Activated CD8-positive, alpha-beta T cell treated with anti-CD3 and anti-CD28 coated beads for 36 hours (primary cell): ENCODE results near the gene PLEKHJ1. TPM values are rescaled to one million over a fixed set of nuclear protein-coding genes. Genes with fewer than 3 reads are reported as not detected.

ENCODE experiments used
- ATAC-seq: fragments of 200-7000 bp; cut with Tn5 transposase; one replicate; pipeline ENCODE4 v1.10.0; 2021; ENCODE audit warnings: mild to moderate bottlenecking, moderate library complexity
- CTCF ChIA-PET: fragments of 350-600 bp; sonication (Branson Sonifier 250); formaldehyde crosslinking; loops from one replicate; lab custom pipeline; 2021; ENCODE audit warnings: antibody characterized with exemption; lab: Charles Lee
- POLR2A ChIA-PET: fragments of 350-600 bp; sonication (Branson Sonifier 250); formaldehyde crosslinking; loops from one replicate; lab custom pipeline; 2021; ENCODE audit warnings: antibody characterized with exemption; lab: Charles Lee
- DNase-seq: peaks from one replicate; pipeline ENCODE4 v3.0.0-alpha.2; 2020
- H3K27ac Mint-ChIP-seq: one replicate; pipeline ENCODE4 v1.8.0; 2021; ENCODE audit warnings: mild to moderate bottlenecking, mixed read lengths
- H3K27me3 Mint-ChIP-seq: one replicate; pipeline ENCODE4 v1.8.0; 2021; ENCODE audit warnings: mixed read lengths
- H3K36me3 Mint-ChIP-seq: one replicate; pipeline ENCODE4 v1.8.0; 2021; ENCODE audit warnings: low read depth, mixed read lengths
- H3K4me1 Mint-ChIP-seq: one replicate; pipeline ENCODE4 v1.8.0; 2021; ENCODE audit warnings: low read depth, mixed read lengths
- H3K4me3 Mint-ChIP-seq: one replicate; pipeline ENCODE4 v1.8.0; 2021; ENCODE audit warnings: mild to moderate bottlenecking, moderate library complexity, mixed read lengths
- H3K9me3 Mint-ChIP-seq: one replicate; pipeline ENCODE4 v1.8.0; 2021; ENCODE audit warnings: mixed read lengths
- intact Hi-C: fragments of 100-400 bp; cut with micrococcal nuclease; formaldehyde crosslinking; loops from one replicate; pipeline ENCODE4 v1.10.0; 2022
- total RNA-seq, 2 experiments: library from RNA; stranded (reverse); gene quantifications; one replicate each; pipeline ENCODE4 v1.2.3, GENCODE V29; 2021
- TF ChIP-seq, protein P1 (sequence below): fragments of 200-600 bp; IDR thresholded peaks from one replicate; pipeline ENCODE4 v1.8.0; 2022; ENCODE audit warnings: antibody characterized with exemption, mild to moderate bottlenecking

PLEKHJ1 gene
- total RNA-seq, 2 experiments from 2014 or later, result 65.3 to 72.8 TPM

DNA sequence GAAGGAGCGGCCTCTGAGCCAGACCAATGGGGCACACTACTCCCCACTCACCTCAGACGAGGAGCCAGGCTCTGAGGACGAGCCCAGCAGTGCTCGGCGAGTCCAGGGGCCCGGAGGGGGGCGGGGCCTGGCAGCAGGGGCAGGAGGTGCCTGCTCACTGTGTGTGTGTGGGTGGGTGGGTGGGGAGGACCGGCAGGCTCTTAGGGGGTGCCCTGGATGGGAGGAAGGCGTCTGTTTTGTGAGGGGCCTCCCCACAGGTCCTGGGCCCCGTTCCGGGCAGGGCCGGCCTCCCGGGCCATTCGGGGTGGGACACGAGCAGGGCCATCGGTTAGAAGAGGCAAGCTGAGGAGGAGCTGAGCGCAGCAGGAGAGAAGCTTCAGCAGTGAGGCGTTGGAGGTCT lies 12.7 kb downstream of the PLEKHJ1 start:
- TF ChIP-seq, protein P1, sequence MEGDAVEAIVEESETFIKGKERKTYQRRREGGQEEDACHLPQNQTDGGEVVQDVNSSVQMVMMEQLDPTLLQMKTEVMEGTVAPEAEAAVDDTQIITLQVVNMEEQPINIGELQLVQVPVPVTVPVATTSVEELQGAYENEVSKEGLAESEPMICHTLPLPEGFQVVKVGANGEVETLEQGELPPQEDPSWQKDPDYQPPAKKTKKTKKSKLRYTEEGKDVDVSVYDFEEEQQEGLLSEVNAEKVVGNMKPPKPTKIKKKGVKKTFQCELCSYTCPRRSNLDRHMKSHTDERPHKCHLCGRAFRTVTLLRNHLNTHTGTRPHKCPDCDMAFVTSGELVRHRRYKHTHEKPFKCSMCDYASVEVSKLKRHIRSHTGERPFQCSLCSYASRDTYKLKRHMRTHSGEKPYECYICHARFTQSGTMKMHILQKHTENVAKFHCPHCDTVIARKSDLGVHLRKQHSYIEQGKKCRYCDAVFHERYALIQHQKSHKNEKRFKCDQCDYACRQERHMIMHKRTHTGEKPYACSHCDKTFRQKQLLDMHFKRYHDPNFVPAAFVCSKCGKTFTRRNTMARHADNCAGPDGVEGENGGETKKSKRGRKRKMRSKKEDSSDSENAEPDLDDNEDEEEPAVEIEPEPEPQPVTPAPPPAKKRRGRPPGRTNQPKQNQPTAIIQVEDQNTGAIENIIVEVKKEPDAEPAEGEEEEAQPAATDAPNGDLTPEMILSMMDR, result no peak
- Mint-ChIP-seq H3K4me1 (peaks cover 7% of the 10 kb centered on the region), H3K9me3 (no peaks in the 10 kb centered on the region), H3K36me3 (peaks cover 28% of the 10 kb centered on the region), H3K27ac (peak overlapping the region; percentile 44), H3K27me3 (no peaks in the 10 kb centered on the region), H3K4me3 (no peak overlapping the region)
- ChIA-PET CTCF (no interaction called here), POLR2A (interaction anchor here (1.4 kb wide), 1 partner anchor 12 kb away, joined by 6 read pairs; no protein-coding TSS in a partner anchor)
- intact Hi-C loops, result no loop called here
- no peak for ATAC-seq
- no peak for DNase-seq

GRCh38 chr19:2221918-2222317 lies 14.2 kb downstream of the PLEKHJ1 start:
- no peaks in the 10 kb centered on the region for H3K27me3 Mint-ChIP-seq
- H3K27ac Mint-ChIP-seq, result no peak overlapping the region
- no peaks in the 10 kb centered on the region for H3K9me3 Mint-ChIP-seq
- H3K4me3 Mint-ChIP-seq, result no peak overlapping the region
- intact Hi-C loops, result no loop called here
- ChIA-PET CTCF (interaction anchor here (1.2 to 1.7 kb wide), 2 partner anchors 14 to 37 kb away, joined by 3 to 4 read pairs; partner anchors contain the start of gene PLEKHJ1), POLR2A (interaction anchor here (1.1 to 1.4 kb wide), 3 partner anchors 12 to 70 kb away, joined by 3 read pairs; no protein-coding TSS in a partner anchor)
- H3K36me3 Mint-ChIP-seq, result peaks cover 32% of the 10 kb centered on the region
- H3K4me1 Mint-ChIP-seq, result peaks cover 7% of the 10 kb centered on the region
- TF ChIP-seq, protein P1, result no peak
- ATAC-seq, result no peak
- no peak for DNase-seq

GRCh38 chr19:2221250-2221831 lies 14.8 kb downstream of the PLEKHJ1 start:
- DNase-seq, result no peak
- TF ChIP-seq, protein P1, result no peak
- Mint-ChIP-seq H3K36me3 (peaks cover 38% of the 10 kb centered on the region), H3K4me1 (peaks cover 7% of the 10 kb centered on the region), H3K27me3 (no peaks in the 10 kb centered on the region), H3K27ac (no peak overlapping the region), H3K9me3 (no peaks in the 10 kb centered on the region), H3K4me3 (no peak overlapping the region)
- intact Hi-C loops, result no loop called here
- no peak for ATAC-seq
- ChIA-PET POLR2A (interaction anchor here (1.1 to 1.4 kb wide), 2 partner anchors 13 to 49 kb away, joined by 3 read pairs; no protein-coding TSS in a partner anchor), CTCF (interaction anchor here (1.2 to 1.7 kb wide), 2 partner anchors 14 to 37 kb away, joined by 3 to 4 read pairs; partner anchors contain the start of gene PLEKHJ1)

DNA sequence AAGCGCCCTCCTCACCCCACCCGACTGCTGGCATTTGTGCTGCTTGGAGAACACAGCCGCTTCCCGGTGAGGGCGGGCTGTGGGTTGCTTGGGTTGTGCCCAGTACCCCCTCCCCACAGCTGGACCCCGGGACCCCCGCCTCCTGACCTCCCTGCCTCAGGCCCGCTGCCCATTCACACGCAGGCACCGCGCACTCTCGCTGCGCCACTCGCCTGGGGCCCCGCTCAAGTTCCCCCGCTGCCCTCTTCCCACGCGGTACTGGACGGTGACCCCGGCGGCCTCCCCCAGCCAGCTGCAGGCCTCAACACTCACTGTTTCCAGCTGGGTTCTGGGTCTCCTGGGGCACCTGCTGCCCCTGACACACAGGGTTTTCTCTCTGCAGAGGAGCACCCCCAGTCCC lies 16.4 kb downstream of the PLEKHJ1 start:
- H3K4me1 Mint-ChIP-seq, result peaks cover 20% of the 10 kb centered on the region
- TF ChIP-seq, protein P1, result no peak
- CTCF ChIA-PET, result no interaction called here
- ATAC-seq (no peak), DNase-seq (no peak)
- intact Hi-C loops, result no loop called here
- no peak overlapping the region for H3K4me3 Mint-ChIP-seq
- H3K36me3 Mint-ChIP-seq, result peaks cover 43% of the 10 kb centered on the region
- no peak overlapping the region for H3K27ac Mint-ChIP-seq
- no peaks in the 10 kb centered on the region for H3K27me3 Mint-ChIP-seq
- POLR2A ChIA-PET, result no interaction called here
- no peaks in the 10 kb centered on the region for H3K9me3 Mint-ChIP-seq

- POLR2A ChIA-PET, result no interaction called here
- CTCF ChIA-PET, result no interaction called here
Measured at GRCh38 chr19:2217591-2217990, 18.5 kb downstream of the PLEKHJ1 start.

More at GRCh38 chr19:2217591-2217990, 18.5 kb downstream of the PLEKHJ1 start:
- no peak overlapping the region for H3K4me3 Mint-ChIP-seq
- intact Hi-C loops, result no loop called here
- no peaks in the 10 kb centered on the region for H3K27me3 Mint-ChIP-seq
- no peak overlapping the region for H3K27ac Mint-ChIP-seq
- TF ChIP-seq, protein P1, result no peak
- no peaks in the 10 kb centered on the region for H3K9me3 Mint-ChIP-seq
- peaks cover 40% of the 10 kb centered on the region for H3K36me3 Mint-ChIP-seq
- DNase-seq (no peak), ATAC-seq (no peak)
- peaks cover 17% of the 10 kb centered on the region for H3K4me1 Mint-ChIP-seq
